Measurements from ENCODE around the gene GPR65.
A peak's percentile ranks its signal among the peaks of the same experiment; 100 is the strongest.

GPR65 gene, protein sequence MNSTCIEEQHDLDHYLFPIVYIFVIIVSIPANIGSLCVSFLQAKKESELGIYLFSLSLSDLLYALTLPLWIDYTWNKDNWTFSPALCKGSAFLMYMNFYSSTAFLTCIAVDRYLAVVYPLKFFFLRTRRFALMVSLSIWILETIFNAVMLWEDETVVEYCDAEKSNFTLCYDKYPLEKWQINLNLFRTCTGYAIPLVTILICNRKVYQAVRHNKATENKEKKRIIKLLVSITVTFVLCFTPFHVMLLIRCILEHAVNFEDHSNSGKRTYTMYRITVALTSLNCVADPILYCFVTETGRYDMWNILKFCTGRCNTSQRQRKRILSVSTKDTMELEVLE
- long read RNA-seq, full-length matches to known transcripts, result 45 of 47 reads
- long read RNA-seq, partial matches to known transcripts, result 0 of 47 reads
- long read RNA-seq, other reads (novel, unspliced or antisense), result 2 of 47 reads

DNA sequence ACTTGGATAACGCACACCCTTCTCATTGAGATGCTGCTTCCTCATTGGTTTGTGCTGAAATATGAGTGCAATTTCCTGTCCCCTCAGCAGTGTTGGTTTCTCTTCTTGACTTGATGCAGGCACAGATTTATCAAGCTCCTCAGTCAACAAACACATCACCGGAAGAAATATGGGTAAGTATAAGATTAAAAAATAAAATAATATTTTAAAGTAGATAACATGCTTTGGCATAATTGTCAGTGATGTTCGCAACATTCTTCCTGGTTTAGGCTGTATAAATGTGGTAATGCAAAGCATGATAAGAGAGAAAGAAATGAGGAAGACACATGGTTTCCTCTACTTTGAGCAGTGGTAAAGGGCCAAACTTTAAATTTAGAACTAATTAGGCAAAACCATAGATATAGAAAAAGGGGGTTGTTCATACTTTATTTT is at the start of gene GPR65:
TSS of gene GPR65 (plus strand) at position 86 of the 432 bp plus-strand sequence. CDS start 5,713 bp downstream, outside the sequence.
- Histone ChIP-seq H3K4me3 (replicated peaks; ENCODE audit: insufficient read depth, low read length) (peak within 1 kb of the TSS; percentile 7), H3K27me3 (ENCODE audit: insufficient read depth, poor library complexity, severe bottlenecking) (no peaks in the 10 kb centered on the region), H3K27ac (replicated peaks) (peak within 1 kb of the TSS; percentile 94)
- no peak for TF ChIP-seq POLR2AphosphoS5 (IDR thresholded peaks at IDR 0.05; ENCODE audit: low read depth)
- peak; percentile 62; the same call in 1 of the 2 replicates for TF ChIP-seq SPI1 (IDR thresholded peaks at IDR 0.05; ENCODE audit: borderline replicate concordance, low read depth)
- TF ChIP-seq, protein P1, sequence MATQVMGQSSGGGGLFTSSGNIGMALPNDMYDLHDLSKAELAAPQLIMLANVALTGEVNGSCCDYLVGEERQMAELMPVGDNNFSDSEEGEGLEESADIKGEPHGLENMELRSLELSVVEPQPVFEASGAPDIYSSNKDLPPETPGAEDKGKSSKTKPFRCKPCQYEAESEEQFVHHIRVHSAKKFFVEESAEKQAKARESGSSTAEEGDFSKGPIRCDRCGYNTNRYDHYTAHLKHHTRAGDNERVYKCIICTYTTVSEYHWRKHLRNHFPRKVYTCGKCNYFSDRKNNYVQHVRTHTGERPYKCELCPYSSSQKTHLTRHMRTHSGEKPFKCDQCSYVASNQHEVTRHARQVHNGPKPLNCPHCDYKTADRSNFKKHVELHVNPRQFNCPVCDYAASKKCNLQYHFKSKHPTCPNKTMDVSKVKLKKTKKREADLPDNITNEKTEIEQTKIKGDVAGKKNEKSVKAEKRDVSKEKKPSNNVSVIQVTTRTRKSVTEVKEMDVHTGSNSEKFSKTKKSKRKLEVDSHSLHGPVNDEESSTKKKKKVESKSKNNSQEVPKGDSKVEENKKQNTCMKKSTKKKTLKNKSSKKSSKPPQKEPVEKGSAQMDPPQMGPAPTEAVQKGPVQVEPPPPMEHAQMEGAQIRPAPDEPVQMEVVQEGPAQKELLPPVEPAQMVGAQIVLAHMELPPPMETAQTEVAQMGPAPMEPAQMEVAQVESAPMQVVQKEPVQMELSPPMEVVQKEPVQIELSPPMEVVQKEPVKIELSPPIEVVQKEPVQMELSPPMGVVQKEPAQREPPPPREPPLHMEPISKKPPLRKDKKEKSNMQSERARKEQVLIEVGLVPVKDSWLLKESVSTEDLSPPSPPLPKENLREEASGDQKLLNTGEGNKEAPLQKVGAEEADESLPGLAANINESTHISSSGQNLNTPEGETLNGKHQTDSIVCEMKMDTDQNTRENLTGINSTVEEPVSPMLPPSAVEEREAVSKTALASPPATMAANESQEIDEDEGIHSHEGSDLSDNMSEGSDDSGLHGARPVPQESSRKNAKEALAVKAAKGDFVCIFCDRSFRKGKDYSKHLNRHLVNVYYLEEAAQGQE (IDR thresholded peaks at IDR 0.05; ENCODE audit: insufficient replicate concordance, low read depth), result no peak
- TF ChIP-seq, protein P2, sequence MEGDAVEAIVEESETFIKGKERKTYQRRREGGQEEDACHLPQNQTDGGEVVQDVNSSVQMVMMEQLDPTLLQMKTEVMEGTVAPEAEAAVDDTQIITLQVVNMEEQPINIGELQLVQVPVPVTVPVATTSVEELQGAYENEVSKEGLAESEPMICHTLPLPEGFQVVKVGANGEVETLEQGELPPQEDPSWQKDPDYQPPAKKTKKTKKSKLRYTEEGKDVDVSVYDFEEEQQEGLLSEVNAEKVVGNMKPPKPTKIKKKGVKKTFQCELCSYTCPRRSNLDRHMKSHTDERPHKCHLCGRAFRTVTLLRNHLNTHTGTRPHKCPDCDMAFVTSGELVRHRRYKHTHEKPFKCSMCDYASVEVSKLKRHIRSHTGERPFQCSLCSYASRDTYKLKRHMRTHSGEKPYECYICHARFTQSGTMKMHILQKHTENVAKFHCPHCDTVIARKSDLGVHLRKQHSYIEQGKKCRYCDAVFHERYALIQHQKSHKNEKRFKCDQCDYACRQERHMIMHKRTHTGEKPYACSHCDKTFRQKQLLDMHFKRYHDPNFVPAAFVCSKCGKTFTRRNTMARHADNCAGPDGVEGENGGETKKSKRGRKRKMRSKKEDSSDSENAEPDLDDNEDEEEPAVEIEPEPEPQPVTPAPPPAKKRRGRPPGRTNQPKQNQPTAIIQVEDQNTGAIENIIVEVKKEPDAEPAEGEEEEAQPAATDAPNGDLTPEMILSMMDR (IDR thresholded peaks at IDR 0.05; ENCODE audit: insufficient read depth, low read length), result no peak
- no peak for TF ChIP-seq GABPA (IDR thresholded peaks at IDR 0.05; ENCODE audit: low read depth)
- DNase-seq (ENCODE audit: low read depth in 1 of 2, low spot score in 1 of 2), result peak in 1 of 2 experiments; percentile 70

DNA sequence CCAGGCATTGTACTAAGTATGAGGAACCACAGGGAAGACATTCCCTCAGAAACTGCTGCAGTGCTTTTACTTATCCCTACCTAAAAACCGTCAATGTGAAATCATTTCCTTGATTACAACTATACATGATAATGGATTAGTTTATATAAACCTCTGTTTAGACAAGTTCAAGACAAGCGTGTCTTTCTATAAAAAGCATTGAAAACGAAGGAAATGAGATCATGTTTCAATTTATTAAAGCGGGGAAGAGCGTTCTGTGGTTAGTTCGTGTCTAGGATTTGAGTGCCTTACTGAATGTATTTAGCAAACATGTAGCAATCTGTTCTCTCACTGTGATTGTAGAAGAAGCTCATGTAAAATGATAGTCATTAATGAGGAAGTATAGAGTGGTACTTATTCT is 49.4 kb upstream of the GPR65 start:
- Histone ChIP-seq H3K4me3 (replicated peaks; ENCODE audit: insufficient read depth, low read length) (no peak overlapping the region), H3K27ac (replicated peaks) (no peak overlapping the region), H3K27me3 (ENCODE audit: insufficient read depth, poor library complexity, severe bottlenecking) (no peaks in the 10 kb centered on the region)
- TF ChIP-seq, protein P2 (IDR thresholded peaks at IDR 0.05; ENCODE audit: insufficient read depth, low read length), result no peak
- TF ChIP-seq GABPA (IDR thresholded peaks at IDR 0.05; ENCODE audit: low read depth), result no peak
- no peak for TF ChIP-seq POLR2AphosphoS5 (IDR thresholded peaks at IDR 0.05; ENCODE audit: low read depth)
- no peak for TF ChIP-seq SPI1 (IDR thresholded peaks at IDR 0.05; ENCODE audit: borderline replicate concordance, low read depth)
- TF ChIP-seq, protein P1 (IDR thresholded peaks at IDR 0.05; ENCODE audit: insufficient replicate concordance, low read depth), result no peak
- DNase-seq (ENCODE audit: low read depth in 1 of 2, low spot score in 1 of 2), result no peak

DNA sequence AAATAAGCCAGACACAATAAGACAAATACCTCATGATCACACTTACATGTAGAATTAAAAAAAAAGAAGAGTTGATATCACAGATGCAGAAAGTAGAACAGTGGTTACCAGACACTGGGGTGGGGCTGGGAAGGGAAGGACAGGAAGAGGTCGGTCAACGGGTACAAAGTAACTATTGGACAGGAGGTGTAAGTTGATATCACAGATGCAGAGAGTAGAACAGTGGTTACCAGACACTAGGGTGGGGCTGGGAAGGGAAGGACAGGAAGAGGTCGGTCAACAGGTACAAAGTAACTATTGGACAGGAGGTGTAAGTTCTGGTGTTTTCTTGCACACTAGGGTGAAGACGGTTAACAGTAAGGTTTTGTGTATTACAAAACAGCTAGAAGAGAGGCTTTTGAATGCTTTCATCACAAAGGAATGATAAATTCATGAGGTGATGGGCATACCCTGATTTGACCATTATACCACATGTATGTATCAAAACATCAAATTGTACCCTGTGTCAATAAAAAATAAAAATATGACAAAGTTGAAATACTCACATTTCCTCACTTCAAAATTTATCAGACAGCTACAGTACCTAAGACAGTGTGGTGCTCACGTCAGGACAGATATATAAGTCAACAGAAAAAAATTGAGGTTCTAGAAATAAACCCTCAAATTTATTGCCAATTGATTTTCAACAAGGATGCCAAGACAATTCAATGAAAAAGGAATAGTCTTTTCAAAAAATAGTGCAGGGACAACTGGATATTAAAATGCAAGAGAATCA is 44.7 kb upstream of the GPR65 start:
- Histone ChIP-seq H3K27me3 (ENCODE audit: insufficient read depth, poor library complexity, severe bottlenecking) (no peaks in the 10 kb centered on the region), H3K4me3 (replicated peaks; ENCODE audit: insufficient read depth, low read length) (no peak overlapping the region), H3K27ac (replicated peaks) (no peak overlapping the region)
- DNase-seq (ENCODE audit: low read depth in 1 of 2, low spot score in 1 of 2), result no peak
- TF ChIP-seq SPI1 (IDR thresholded peaks at IDR 0.05; ENCODE audit: borderline replicate concordance, low read depth), result no peak
- no peak for TF ChIP-seq GABPA (IDR thresholded peaks at IDR 0.05; ENCODE audit: low read depth)
- TF ChIP-seq, protein P1 (IDR thresholded peaks at IDR 0.05; ENCODE audit: insufficient replicate concordance, low read depth), result no peak
- no peak for TF ChIP-seq POLR2AphosphoS5 (IDR thresholded peaks at IDR 0.05; ENCODE audit: low read depth)
- TF ChIP-seq, protein P2 (IDR thresholded peaks at IDR 0.05; ENCODE audit: insufficient read depth, low read length), result no peak
